ENCODE measurements around the gene GRK2.
"Not testable (repeated sequence)": the region's sequence is repeated elsewhere in the genome, so short reads cannot be mapped to it uniquely, and the experiment has no call there.

GRK2 gene

DNA sequence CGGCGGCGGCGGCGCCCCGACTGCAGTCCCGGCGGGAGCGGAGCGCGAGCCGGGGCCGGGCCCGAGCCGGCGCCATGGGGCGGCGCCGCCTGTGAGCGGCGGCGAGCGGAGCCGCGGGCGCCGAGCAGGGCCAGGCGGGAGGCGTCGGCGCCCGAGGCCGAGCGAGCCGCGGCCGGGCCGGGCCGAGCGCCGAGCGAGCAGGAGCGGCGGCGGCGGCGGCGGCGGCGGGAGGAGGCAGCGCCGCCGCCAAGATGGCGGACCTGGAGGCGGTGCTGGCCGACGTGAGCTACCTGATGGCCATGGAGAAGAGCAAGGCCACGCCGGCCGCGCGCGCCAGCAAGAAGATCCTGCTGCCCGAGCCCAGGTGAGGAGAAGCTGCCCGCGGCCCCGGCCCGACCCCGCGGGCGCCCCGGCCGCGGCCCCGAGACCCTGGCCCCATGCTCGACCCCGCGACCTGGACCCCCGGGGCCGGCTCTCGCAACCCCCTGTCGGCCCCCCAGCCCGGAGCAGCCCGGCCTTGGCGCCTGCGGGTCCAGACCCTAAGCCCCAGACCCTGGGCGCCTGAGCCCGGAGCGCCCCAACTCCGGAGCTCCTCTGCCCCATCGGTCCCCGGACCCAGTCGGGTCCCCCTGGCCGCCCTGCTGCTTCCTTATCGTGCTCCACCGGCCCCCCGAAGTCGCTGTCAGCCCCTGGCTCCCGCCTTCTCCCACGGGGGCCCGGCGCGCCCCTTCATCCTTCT lies at the start of gene GRK2:
Gene GRK2 (plus strand): TSS at position 25 of the 739 bp plus-strand sequence. CDS start 227 bp downstream, at position 252.
- Mint-ChIP-seq H3K27ac (peak within 1 kb of the TSS; percentile 99), H3K4me1 (peaks cover 83% of the 10 kb centered on the region), H3K27me3 (peaks cover 6% of the 10 kb centered on the region), H3K9me3 (no peaks in the 10 kb centered on the region), H3K4me3 (peak within 1 kb of the TSS; percentile 93 to 95)
- ATAC-seq (peak; percentile 0), DNase-seq (no peak)

DNA sequence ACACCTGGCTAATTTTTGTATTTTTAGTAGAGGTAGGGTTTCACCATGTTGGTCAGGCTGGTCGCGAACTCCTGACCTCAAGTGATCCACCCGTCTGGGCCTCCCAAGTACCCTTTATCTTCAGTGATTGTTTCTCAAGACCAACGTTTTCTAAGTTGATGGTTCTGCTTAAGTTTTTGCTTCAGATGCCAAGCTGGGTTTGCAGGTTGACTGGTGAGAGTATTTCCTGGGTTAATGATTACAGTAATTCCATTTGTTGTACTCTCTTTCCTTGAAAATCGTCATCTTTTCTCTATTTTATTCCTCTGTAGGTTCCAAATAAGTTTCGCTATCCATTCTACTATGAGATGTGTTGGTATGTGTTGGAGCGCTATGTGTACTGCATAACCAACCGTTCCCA lies 38.5 kb upstream of the GRK2 start:
- no peaks in the 10 kb centered on the region for H3K27me3 Mint-ChIP-seq
- no peaks in the 10 kb centered on the region for H3K9me3 Mint-ChIP-seq

DNA sequence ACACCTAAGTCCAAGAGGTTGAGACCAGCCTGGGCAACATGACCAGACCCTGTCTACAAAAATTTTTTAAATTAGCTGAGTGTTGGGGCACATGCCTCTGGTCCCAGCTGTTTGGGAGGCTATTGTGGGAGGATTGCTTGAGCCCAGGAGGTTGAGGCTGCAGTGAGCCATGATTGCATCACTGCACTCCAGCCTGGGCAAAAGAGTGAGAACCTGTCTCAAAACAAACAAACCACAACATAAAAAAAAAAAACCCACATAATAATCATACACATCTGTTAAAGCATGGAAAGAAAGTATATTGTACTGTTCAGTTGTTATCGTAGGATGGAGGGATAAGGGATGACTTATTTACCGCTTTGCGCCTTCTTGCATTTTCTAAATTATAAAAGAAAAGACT lies 35.9 kb upstream of the GRK2 start:
- no peak overlapping the region for H3K4me3 Mint-ChIP-seq
- H3K9me3 Mint-ChIP-seq = no peaks in the 10 kb centered on the region
- ATAC-seq (no peak), DNase-seq (no peak)
- peak overlapping the region; percentile 19 to 65 for H3K27ac Mint-ChIP-seq
- peaks cover 15% of the 10 kb centered on the region for H3K4me1 Mint-ChIP-seq
- no peaks in the 10 kb centered on the region for H3K27me3 Mint-ChIP-seq

More for the DNA sequence above, 38.5 kb upstream of the GRK2 start:
- Mint-ChIP-seq H3K27ac (no peak overlapping the region), H3K4me3 (no peak overlapping the region), H3K4me1 (no peaks in the 10 kb centered on the region)
- DNase-seq = no peak
- ATAC-seq = no peak

DNA sequence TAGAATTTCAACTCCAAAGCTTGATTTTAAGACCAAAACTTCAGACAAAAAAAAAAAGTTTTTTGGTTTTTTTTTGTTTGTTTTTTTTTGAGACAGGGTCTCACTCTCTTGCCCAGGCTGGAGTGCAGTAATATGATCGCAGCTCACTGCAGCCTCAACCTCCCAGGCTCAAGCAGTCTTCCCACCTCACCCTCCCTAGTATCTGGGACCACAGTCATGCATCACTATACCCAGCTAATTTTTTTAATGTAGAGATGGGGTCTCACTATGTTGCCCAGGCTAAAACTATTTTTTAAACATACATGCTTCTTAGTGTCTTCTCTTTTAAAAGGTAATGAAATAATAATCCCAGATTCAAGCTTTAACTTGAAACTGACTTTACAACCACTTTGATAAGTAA lies 35.4 kb upstream of the GRK2 start:
- no peak for ATAC-seq
- DNase-seq = no peak
- Mint-ChIP-seq H3K9me3 (no peaks in the 10 kb centered on the region), H3K4me1 (peaks cover 15% of the 10 kb centered on the region), H3K27ac (no peak overlapping the region), H3K4me3 (no peak overlapping the region), H3K27me3 (no peaks in the 10 kb centered on the region)

DNA sequence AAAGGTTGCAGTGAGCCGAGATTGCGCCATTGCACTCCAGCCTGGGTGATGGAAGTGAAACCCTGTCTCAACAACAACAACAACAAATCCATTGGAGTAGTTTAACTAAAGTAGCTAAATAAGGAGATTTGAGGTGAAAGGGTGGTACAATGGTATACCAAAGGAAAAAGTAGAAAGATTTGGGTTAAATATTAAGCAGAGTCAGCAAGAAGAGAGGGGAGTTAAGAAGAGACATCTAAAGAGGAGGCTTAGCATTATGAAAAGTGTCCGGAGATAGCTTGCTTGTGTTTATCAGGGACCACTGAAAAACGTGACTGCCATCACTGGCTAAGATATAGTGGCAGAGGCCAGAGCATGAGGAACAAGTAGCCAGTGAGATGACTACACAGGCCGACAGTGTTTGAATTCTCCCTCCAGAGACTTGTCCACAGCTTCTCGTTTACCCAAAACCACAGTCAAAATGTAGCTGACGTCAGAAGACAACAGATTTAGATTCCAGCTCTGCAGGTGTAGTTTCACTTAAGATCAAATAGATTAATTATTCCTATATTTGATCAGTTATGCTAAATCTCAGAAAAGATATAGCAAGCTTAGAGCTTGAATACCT lies 32.6 kb upstream of the GRK2 start:
- ATAC-seq (no peak), DNase-seq (no peak)
- H3K27ac Mint-ChIP-seq = peak overlapping the region; percentile 16 to 70
- H3K27me3 Mint-ChIP-seq = no peaks in the 10 kb centered on the region
- peaks cover 20% of the 10 kb centered on the region for H3K4me1 Mint-ChIP-seq
- no peak overlapping the region for H3K4me3 Mint-ChIP-seq
- H3K9me3 Mint-ChIP-seq = no peaks in the 10 kb centered on the region

DNA sequence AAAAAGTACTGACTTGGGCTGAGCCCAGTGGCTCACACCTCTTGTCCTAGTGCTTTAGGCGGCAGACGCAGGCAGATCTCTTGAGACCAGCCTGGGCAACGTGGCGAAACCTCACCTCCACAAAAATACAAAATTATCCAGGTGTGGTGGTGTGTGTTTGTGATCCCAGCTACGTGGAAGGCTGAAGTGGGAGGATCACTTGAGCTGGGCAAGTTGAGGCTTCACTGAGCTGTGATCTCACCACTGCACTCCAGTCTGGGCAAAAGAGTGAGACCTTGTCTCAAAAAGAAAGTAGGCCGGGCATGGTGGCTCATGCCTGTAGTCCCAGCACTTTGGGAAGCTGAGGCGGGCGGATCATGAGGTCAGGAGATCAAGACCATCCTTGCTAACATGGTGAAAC lies 31.7 kb upstream of the GRK2 start:
- H3K27me3 Mint-ChIP-seq, H3K9me3 Mint-ChIP-seq, H3K27ac Mint-ChIP-seq, H3K4me3 Mint-ChIP-seq, DNase-seq, ATAC-seq: not testable (repeated sequence)
- peaks cover 29% of the 10 kb centered on the region for H3K4me1 Mint-ChIP-seq

DNA sequence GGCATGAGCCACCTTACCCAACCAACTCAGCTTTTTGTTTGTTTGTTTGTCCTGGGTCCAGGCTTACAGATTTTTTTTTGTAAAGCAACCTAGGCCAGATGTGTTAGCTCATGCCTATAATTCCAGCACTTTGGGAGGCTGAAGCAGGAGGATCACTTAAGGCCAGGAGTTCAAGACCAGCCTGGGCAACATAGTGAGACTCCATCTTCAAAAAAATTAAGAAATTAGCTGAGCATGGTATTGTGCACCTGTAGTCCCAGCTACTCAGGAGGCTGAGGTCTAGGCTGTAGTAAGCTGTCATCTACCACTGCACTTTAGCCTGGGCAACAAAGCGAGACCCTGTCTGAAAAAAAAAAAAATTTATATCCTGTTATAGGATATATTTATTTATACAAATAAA lies 28.7 kb upstream of the GRK2 start:
- no peak overlapping the region for H3K27ac Mint-ChIP-seq
- ATAC-seq = no peak
- H3K4me3 Mint-ChIP-seq = no peak overlapping the region
- H3K27me3 Mint-ChIP-seq = no peaks in the 10 kb centered on the region
- DNase-seq = no peak
- H3K9me3 Mint-ChIP-seq = no peaks in the 10 kb centered on the region
- peaks cover 48% of the 10 kb centered on the region for H3K4me1 Mint-ChIP-seq

DNA sequence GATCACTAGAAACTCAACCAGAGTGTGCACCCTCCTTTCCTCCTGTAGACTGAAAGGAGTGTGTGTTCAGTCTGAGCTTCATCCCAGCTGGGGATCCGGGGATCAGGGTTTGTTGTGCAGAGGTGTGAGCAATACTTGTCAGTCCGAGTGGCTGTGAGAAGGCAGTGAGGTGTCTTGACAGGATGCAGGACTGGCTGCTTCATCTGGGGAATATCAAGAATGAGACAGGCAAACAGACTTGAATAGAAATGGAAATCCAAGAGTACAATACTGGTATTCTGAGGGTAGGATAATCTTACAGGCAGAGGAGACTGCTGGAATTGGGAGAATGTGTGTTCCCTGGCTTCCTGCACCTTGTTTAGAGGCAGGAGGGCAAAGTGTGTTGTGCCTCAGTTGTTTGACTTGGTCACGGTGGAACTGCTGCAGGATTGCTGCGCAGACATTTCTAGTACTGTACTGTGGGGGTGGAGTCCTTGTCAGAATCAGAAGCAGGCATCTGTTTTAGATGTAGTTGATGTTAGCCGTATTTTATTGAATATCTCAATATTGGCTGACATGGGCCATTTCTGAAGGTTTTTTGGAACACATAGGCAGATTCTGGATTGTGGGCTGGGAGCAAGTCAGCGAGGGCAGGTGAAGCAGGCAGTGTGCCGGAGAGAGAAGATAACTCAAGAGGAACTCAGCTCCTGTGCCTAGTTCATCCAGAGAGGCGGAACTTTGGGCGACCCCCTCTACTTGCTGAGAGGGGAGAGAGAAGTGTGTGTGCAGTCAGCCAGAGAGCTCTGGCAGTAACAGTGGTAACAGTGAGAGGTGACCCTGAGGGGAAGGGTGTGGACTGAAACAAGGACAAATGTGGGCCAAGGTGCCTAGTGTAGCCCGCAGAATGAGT lies 27.1 kb upstream of the GRK2 start:
- peaks cover 57% of the 10 kb centered on the region for H3K4me1 Mint-ChIP-seq
- no peaks in the 10 kb centered on the region for H3K27me3 Mint-ChIP-seq
- peak overlapping the region; percentile 98 for H3K4me3 Mint-ChIP-seq
- peak overlapping the region; percentile 1 to 20 for H3K27ac Mint-ChIP-seq
- DNase-seq (no peak), ATAC-seq (no peak)
- no peaks in the 10 kb centered on the region for H3K9me3 Mint-ChIP-seq

DNA sequence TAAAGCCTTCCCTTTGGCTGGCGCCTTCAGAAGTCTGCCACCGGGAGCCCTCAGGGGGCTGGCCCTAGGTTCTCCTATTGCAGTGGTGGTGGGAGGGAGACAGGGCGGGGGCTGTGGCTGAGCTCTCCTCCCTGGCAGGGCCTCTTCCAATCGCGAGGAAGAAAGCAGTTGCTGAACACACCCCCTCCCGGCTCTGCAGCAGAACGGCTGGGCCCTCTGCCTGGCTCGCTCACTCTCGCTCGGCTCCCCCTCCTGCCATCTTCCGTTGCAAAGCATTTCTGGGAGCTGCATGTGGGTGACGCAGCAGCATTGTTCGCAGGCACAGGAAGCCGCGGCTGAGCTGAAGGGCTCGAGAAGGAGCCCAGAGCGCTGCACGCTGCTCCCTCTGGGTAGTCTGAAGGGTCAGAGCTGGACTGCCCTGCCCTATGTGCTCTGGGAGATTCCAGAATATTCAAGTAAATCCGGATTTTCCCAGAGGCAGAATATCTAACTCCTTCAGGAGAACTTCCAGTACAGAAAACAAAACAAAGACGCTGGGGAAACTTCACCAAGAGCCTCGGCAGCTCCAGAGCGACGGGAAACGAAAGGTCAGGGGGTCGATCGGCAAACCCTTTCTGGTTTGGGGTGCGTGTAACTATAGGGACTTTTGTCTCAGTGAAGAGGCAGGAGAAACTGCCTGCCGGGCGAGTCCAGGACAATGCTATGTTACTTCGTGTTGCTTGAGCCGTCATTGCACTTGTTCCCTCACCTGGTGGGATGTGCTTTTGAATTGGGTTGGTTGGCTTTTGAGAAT lies 26.3 kb upstream of the GRK2 start:
- DNase-seq = peak; percentile 92 to 97
- peak; percentile 94 for ATAC-seq
- Mint-ChIP-seq H3K4me1 (peaks cover 53% of the 10 kb centered on the region), H3K9me3 (no peaks in the 10 kb centered on the region), H3K27ac (peak overlapping the region; percentile 99), H3K27me3 (no peaks in the 10 kb centered on the region), H3K4me3 (peak overlapping the region; percentile 98)

DNA sequence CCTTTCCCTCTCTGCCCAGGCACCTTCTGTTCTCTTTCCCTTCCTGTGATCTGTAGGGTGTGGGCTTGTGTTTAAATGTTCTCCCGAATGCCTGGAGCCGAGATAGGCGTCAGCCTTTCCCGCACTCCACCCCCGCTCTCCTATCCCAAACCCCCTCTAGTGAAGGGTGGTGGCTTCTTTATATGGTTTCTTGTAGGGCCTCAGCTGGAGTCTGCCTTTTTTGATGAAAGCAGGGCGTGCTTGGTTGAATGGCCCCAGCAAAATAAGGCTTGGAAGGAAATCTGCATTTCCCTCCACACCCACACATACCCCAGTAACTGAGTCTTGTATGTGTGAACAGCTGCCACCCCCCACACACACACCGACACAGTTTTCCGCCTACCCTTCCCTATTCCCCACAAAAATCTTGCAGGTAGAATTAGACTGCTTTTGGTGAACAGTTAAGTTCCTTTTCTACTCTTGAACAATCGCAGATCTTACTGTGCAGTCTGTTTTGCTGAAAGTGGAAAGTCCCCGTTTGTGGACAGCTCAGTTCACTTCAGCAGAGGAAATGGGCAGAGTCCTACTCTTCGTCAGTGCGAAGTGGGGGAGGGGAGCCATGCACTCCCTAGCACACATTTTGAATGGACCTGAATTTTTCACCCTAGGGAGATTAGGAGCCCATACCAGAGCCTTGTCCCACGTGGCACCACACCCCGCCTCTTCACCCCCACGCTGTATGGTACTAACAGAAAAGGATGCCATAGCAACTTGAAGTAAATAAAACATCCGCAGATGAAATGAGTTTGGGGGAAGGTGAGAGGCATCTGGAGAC lies 25.5 kb upstream of the GRK2 start:
- H3K4me3 Mint-ChIP-seq = peak overlapping the region; percentile 98
- peak overlapping the region; percentile 99 for H3K27ac Mint-ChIP-seq
- no peaks in the 10 kb centered on the region for H3K9me3 Mint-ChIP-seq
- peaks cover 56% of the 10 kb centered on the region for H3K4me1 Mint-ChIP-seq
- no peaks in the 10 kb centered on the region for H3K27me3 Mint-ChIP-seq
- ATAC-seq (peak; percentile 64), DNase-seq (peak; percentile 71 to 84)

DNA sequence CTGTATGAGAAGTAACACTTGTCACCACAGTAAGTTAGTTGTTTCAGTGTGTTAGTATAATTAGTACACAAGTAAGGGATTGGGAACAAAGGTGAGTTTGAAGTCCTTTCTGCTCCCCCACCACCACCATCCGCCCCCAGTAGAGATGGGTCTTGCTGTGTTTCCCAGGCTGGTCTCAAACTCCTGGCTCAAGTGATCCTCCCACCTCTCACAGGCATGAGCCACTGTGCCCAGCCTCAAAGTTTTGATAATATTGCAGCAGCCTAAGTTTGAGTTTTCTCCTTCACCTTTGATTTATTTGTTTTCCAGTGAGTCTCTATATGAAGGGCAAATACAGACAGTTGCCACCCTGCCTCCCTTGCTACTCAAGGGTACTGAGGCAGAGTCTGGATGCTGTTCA lies 23.7 kb upstream of the GRK2 start:
- Mint-ChIP-seq H3K27me3 (no peaks in the 10 kb centered on the region), H3K4me1 (peaks cover 61% of the 10 kb centered on the region), H3K27ac (peak overlapping the region; percentile 83 to 99), H3K9me3 (no peaks in the 10 kb centered on the region), H3K4me3 (peak overlapping the region; percentile 98)
- ATAC-seq (no peak), DNase-seq (no peak)

DNA sequence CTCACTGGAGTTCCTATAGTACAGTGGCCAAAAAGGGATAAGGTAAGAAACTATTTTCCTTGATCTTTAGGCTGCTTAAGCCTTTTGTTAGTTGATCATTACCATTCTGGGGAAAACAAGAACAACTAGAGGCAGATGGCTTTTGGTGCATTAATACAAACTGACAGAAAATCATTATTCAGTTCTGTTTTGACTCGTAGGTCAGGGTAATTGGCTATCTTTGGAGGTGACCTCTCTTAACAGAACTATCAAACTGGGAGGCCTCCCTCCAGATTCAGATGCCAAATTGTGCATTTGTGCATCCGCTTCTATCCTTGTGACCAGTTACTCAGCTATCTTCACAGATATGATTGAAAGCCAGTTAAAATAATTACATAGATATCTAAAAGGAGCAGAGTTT lies 23.2 kb upstream of the GRK2 start:
- Mint-ChIP-seq H3K4me1 (peaks cover 63% of the 10 kb centered on the region), H3K4me3 (peak overlapping the region; percentile 98), H3K27ac (peak overlapping the region; percentile 25 to 83), H3K9me3 (no peaks in the 10 kb centered on the region), H3K27me3 (no peaks in the 10 kb centered on the region)
- DNase-seq = no peak
- no peak for ATAC-seq

DNA sequence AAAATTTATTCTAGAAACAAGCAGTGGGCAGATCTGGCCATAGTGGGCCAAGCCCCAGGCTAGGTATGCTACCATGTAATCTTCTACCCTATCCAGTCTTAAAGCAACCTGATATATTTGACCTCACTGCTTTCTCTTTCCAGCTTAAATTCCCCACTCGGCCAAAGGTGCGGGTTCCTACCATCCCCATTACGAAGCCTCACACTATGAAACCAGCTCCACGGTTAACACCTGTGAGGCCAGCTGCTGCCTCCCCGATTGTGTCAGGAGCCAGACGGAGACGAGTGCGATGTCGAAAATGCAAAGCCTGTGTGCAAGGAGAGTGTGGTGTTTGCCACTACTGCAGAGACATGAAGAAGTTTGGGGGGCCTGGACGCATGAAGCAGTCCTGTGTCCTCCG lies 21.2 kb upstream of the GRK2 start:
- Mint-ChIP-seq H3K4me3 (no peak overlapping the region), H3K9me3 (no peaks in the 10 kb centered on the region), H3K4me1 (peaks cover 64% of the 10 kb centered on the region), H3K27me3 (no peaks in the 10 kb centered on the region), H3K27ac (no peak overlapping the region)
- ATAC-seq (no peak), DNase-seq (no peak)

DNA sequence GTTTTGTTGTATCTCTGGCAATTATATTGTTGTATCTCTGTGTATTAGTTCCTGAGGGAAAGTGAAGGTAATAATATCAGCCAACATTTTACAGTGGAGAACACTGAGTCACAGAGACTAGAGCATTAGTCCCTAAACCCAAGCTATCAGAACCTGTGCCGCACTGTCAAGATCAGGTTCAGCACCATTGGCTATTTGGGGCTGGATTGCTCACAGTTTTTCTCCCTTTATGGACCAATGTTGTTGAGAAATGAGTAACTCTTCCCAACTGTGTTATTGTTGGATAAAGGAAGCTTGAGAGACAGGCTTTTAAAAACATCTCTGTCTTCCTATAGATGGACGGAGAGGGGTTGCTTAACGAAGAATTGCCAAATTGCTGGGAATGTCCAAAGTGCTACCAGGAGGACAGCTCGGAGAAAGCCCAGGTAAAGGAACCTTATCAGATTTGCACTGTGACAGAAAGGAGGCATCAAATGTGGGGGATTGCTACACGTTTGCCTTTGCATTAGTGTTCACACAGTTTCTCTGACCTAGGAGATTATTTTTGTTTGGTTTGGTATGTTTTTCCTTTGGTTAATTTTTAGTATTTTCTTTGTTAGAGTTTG lies 18.2 kb upstream of the GRK2 start:
- Mint-ChIP-seq H3K4me1 (peaks cover 71% of the 10 kb centered on the region), H3K27me3 (no peaks in the 10 kb centered on the region), H3K27ac (no peak overlapping the region), H3K9me3 (no peaks in the 10 kb centered on the region), H3K4me3 (no peak overlapping the region)
- DNase-seq = no peak
- ATAC-seq = no peak
